22Rv1 (cell line): ENCODE data around the gene LEMD3.

Source experiments
- H3K27ac ChIP-seq: fragments of 450-650 bp; 2 replicates; pipeline ENCODE4 v1.5.1; 2017
- ZFX ChIP-seq: fragments of 450-650 bp; IDR thresholded peaks from 2 replicates; pipeline ENCODE4 v1.6.1; 2017; ENCODE audit warnings: antibody characterized with exemption, borderline replicate concordance
- TF ChIP-seq, protein P1 (sequence below): fragments of 450-650 bp; IDR thresholded peaks from 2 replicates; pipeline ENCODE4 v1.5.1; 2017; ENCODE audit warnings: mild to moderate bottlenecking

LEMD3 gene

DNA sequence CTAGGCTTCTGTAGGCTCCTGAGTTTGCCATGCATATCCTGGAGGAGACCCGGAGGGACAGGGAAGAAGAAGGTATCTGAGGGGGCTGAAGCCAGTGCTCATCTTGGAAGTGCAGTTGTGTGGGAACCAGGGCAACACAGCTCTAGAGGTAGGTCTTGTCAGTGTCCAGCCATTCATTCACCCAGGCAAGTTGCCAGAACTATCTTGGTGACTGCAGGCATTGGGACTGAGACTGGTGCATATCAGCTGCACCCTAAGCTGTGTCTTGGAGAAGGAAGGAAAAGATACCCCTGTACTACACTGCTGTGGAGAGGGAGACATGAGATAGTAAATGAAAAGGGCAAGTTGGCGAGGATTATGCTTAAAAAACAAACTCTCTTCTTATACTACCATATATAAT is 43.4 kb upstream of the LEMD3 start:
- no peak overlapping the region for H3K27ac ChIP-seq
- no peak for TF ChIP-seq ZFX
- TF ChIP-seq, protein P1, sequence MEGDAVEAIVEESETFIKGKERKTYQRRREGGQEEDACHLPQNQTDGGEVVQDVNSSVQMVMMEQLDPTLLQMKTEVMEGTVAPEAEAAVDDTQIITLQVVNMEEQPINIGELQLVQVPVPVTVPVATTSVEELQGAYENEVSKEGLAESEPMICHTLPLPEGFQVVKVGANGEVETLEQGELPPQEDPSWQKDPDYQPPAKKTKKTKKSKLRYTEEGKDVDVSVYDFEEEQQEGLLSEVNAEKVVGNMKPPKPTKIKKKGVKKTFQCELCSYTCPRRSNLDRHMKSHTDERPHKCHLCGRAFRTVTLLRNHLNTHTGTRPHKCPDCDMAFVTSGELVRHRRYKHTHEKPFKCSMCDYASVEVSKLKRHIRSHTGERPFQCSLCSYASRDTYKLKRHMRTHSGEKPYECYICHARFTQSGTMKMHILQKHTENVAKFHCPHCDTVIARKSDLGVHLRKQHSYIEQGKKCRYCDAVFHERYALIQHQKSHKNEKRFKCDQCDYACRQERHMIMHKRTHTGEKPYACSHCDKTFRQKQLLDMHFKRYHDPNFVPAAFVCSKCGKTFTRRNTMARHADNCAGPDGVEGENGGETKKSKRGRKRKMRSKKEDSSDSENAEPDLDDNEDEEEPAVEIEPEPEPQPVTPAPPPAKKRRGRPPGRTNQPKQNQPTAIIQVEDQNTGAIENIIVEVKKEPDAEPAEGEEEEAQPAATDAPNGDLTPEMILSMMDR = no peak

DNA sequence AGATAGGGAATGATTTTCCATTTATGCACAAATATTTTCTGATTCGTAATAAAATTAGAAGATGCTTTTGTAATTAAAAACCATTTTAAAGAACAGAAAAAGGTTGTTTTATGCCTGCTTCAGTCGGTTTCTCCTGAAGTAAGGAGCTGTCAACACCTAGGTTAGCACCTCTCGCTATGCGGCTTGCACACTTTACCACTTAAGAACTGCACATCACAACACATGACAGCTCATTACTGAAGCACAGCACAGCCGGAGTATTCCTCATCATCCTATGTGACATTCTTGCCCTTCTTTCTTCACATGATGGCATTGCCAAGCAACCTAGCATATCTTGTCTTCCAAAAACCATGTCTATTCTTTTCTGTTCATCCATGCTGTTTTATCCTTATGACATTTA is 42.9 kb upstream of the LEMD3 start:
- no peak overlapping the region for H3K27ac ChIP-seq
- TF ChIP-seq, protein P1 = no peak
- no peak for TF ChIP-seq ZFX

DNA sequence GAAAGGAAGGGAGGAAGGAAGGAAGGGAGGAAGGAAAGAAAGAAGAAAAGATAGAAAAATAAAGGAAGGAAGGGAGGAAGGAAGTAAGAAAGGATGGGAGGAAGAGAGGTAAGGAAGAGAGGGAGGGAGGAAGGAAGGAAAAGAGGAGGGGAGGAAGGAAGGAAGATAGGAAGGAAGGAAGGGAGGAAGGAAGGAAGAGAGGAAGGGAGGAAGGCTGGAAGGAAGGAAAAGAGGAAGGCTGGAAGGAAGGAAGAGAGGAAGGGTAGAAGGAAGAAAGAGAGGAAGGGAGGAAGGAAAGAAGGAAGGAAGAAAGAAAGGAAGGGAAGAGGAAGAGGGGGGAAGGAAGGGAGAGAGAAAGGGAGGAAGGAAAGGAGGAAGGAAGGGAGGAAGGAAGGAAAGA is 35.5 kb upstream of the LEMD3 start:
- TF ChIP-seq, protein P1 = no peak
- no peak for TF ChIP-seq ZFX
- no peak overlapping the region for H3K27ac ChIP-seq

DNA sequence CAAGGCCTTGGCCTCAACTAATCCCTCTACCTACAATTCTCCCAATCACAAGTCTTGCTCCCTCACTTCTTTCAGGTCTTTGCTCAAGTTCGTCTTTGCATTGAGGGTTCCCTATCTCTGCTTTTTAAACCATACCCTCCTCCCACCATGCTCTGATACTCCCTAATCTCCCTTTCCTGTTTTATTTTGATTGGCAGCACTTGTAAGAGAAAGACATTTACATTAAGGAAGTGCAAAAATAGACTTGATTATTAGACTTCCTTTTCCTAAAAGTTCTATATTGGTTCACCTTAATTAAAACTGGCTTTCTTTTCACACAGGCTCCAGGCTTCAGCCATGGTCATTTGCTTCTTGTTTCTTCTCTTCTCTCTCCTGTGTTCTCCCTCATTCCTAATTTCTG is 30.0 kb upstream of the LEMD3 start:
- H3K27ac ChIP-seq = no peak overlapping the region
- TF ChIP-seq, protein P1 = no peak
- no peak for TF ChIP-seq ZFX

DNA sequence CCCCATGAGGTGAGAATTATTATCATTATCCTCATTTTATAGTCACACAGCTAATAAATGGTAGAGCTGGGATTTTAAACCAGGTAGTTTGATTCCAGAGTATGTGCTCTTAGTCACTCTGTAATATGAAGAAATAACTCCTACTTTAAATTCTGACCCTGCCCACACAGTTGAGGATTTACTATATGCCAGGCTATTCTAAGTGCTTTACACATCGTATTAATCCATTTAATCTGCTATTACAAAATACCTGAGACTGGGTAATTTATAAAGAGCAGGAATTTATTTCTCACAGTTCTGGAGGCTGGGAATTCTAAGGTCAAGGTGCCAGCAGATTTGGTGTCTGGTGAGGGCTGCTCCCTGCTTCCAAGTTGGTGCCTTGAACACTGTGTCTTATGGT is 28.6 kb upstream of the LEMD3 start:
- H3K27ac ChIP-seq = no peak overlapping the region
- TF ChIP-seq ZFX = no peak
- TF ChIP-seq, protein P1 = no peak

DNA sequence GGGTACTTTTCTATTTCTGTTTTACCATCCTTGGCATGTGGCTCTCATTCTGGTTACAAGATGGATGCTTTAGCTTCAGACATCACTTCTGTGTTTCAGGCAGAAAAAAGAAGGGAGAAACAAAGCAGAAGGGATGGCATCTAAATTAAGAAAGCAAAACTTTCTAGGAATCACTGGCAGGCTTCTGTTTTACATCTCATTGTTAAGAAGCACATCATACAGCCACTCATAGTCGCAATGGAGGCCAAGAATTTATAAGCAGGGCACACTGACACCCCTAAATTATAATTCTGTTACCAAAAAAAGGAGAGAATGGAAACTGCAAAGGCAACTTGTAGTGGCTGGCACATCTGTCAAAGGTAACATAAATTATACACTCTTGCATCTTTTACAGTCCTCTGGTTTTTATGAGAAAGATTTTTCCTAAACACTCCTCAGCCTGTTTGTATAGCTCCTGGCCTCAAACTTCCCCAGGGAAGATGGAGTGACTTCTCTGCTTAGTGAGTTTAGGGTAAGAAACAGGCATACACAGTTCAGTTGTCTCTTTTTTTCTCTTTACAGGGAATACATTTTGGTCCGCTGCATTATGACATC is 22.0 kb upstream of the LEMD3 start:
- TF ChIP-seq ZFX = no peak
- TF ChIP-seq, protein P1 = no peak
- no peak overlapping the region for H3K27ac ChIP-seq

DNA sequence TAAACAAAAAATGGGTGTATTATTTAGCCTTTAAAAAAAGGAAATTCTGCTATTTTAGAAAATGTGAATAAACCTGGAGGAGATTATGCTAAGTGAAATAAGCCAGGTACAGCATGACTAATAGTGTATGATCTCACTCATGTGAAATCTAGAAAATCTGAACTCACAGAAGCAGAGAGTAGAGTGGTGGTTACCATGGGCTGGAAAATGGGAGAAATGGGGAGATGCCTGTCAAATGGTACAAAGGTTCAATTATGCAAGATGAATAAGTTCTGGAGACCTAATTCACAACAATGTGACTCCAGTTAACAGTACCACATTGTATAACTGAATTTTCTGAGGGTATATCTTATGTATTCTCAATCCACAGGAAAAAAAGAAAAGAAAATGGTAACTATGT is 17.4 kb upstream of the LEMD3 start:
- TF ChIP-seq, protein P1 = no peak
- TF ChIP-seq ZFX = no peak
- H3K27ac ChIP-seq = no peak overlapping the region
